ENCODE data around the gene PSMC5.

- TF ChIP-seq ZFP30 (CRISPR knock-in tag; IDR thresholded peaks at IDR 0.05) (no peak), RARB (CRISPR knock-in tag; IDR thresholded peaks at IDR 0.05) (no peak), TSHZ2 (CRISPR knock-in tag; IDR thresholded peaks at IDR 0.05) (no peak), TOX (CRISPR knock-in tag; IDR thresholded peaks at IDR 0.05; ENCODE audit: borderline replicate concordance) (no peak), PATZ1 (CRISPR knock-in tag; IDR thresholded peaks at IDR 0.05; ENCODE audit: borderline replicate concordance) (no peak), ZNF8 (CRISPR knock-in tag; IDR thresholded peaks at IDR 0.05) (no peak), BACH2 (CRISPR knock-in tag; IDR thresholded peaks at IDR 0.05; ENCODE audit: borderline replicate concordance) (no peak), ZNF70 (CRISPR knock-in tag; IDR thresholded peaks at IDR 0.05) (no peak), ARNTL (CRISPR knock-in tag; IDR thresholded peaks at IDR 0.05; ENCODE audit: borderline replicate concordance, low read depth) (no peak), ZFP3 (CRISPR knock-in tag; IDR thresholded peaks at IDR 0.05) (no peak), PPARA (CRISPR knock-in tag; IDR thresholded peaks at IDR 0.05; ENCODE audit: borderline replicate concordance) (no peak), CREB5 (CRISPR knock-in tag; IDR thresholded peaks at IDR 0.05; ENCODE audit: low read depth) (no peak), SNAI2 (CRISPR knock-in tag; IDR thresholded peaks at IDR 0.05) (no peak), OSR1 (CRISPR knock-in tag; IDR thresholded peaks at IDR 0.05) (no peak)
These were observed 1.7 kb downstream of the PSMC5 start for GRCh38 chr17:63828936-63829335.
